Effector memory CD4-positive, alpha-beta T cell (primary cell): ENCODE results near the gene SH3PXD2B.
"Not testable (repeated sequence)": the region's sequence is repeated elsewhere in the genome, so short reads cannot be mapped to it uniquely, and the experiment has no call there.

Source experiments
- DNase-seq, 3 donors: peaks; one replicate each; pipeline ENCODE4 v3.0.0-alpha.2; 2020
- H3K27ac ChIP-seq: 2 replicates; pipeline ENCODE4 v1.7.0; 2013; ENCODE audit warnings: mild to moderate bottlenecking, low read length, moderate library complexity; ENCODE audit not compliant: insufficient read depth, poor library complexity, severe bottlenecking
- H3K27me3 ChIP-seq: replicated peaks from 2 replicates; pipeline ENCODE4 v1.7.0; 2013; ENCODE audit warnings: mild to moderate bottlenecking, low read length; ENCODE audit not compliant: insufficient read depth, control insufficient read depth, poor library complexity, severe bottlenecking
- H3K36me3 ChIP-seq: 2 replicates; pipeline ENCODE4 v1.7.0; 2013; ENCODE audit warnings: mild to moderate bottlenecking, low read length, moderate library complexity; ENCODE audit not compliant: control insufficient read depth, insufficient read depth
- H3K4me1 ChIP-seq: 2 replicates; pipeline ENCODE4 v1.7.0; 2013; ENCODE audit warnings: low read length, mild to moderate bottlenecking; ENCODE audit not compliant: control insufficient read depth, insufficient read depth, poor library complexity, severe bottlenecking
- H3K4me3 ChIP-seq: 2 replicates; pipeline ENCODE4 v1.7.0; 2013; ENCODE audit warnings: low read length, low read depth, mild to moderate bottlenecking; ENCODE audit not compliant: insufficient read depth, poor library complexity, severe bottlenecking
- H3K9me3 ChIP-seq: 2 replicates; pipeline ENCODE4 v1.7.0; 2013; ENCODE audit warnings: mild to moderate bottlenecking, low read length, moderate library complexity; ENCODE audit not compliant: control insufficient read depth

Gene SH3PXD2B

DNA sequence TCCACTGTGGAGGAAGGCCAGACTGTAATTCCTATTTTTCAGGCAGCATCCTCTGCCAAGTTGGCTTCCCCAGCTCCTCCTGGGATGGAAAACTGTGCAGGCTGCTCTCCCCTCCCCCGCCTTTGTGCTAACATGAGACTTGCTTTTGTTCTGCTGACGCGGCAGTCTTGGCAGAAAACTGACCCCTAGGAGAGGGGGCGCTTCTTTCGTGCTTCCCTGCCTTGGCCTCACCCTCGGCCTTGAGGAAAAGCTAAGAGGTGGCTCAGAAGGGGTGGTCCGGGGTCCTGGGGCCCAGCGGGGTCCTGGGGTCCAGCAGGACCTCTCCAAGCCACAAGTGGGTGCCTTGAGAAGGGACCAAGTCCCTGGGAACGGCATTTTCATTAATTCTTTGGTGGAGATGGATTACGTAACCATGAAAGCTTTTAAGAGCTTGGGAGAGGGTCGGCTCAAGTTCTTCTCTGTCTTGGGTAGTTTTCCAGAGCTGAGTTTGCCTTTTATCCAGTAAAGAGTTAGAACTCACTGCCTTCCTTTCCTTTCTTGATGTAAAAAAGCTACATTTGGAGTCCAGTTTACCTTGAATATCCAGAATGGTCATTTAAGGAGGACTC is 51.0 kb downstream of the SH3PXD2B start:
- no peak overlapping the region for H3K27ac ChIP-seq

DNA sequence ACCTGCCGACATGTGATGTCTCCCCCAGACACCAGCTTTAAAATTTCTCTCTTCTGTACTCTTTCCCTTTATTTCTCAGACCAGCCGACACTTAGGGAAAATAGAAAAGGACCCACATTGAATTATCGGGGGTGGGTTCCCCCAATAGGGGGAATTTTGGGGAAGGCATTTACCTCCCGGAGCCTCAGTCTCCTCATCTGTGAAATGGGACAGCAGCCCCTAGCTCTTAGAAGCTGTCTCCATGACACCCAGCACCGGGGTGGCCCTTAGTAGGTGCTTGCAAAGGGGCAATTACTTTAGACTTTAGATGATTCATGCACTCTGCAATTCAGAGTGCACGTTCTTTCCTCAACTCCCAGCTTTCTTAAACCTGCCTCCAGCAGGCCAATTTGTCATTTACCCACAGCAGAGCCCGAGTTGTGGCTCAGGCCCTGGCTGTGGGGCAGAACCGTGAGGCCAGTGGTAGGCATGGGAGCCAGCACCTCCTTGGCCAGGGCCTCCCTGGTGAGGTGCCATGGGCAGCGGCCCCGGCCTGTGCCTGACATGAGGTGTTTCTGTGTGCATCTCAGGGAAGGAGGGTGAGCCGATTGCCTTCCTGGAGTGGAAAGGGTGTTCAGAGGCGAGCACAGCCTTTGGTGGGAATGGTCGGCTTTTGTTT is 51.7 kb downstream of the SH3PXD2B start:
- Histone ChIP-seq H3K9me3 (no peaks in the 10 kb centered on the region), H3K4me1 (no peaks in the 10 kb centered on the region), H3K4me3 (no peak overlapping the region), H3K27me3 (no peaks in the 10 kb centered on the region), H3K27ac (no peak overlapping the region), H3K36me3 (no peaks in the 10 kb centered on the region)
- no peak for DNase-seq

More for the DNA sequence above, 51.0 kb downstream of the SH3PXD2B start:
- H3K4me1 ChIP-seq: no peaks in the 10 kb centered on the region
- DNase-seq: no peak
- no peaks in the 10 kb centered on the region for H3K9me3 ChIP-seq
- no peaks in the 10 kb centered on the region for H3K36me3 ChIP-seq
- no peaks in the 10 kb centered on the region for H3K27me3 ChIP-seq
- H3K4me3 ChIP-seq: no peak overlapping the region

DNA sequence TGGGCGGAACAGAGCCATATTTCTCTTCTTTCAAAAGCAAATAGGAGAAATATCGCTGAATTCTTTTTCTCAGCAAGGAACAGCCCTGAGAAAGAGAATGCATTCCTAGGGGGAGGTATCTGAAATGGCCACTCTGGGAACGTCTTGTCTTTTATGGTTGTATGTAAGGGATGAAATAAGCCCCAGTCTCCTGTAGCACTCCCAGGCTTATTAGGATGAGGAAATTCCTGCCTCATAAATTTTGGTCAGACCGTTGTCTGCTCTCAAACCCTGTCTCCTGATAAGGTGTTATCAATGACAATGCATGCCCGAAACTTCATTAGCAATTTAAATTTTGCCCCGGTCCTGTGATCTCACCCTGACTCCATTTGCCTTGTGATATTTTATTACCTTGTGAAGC is 52.3 kb downstream of the SH3PXD2B start:
- H3K4me3 ChIP-seq, H3K27ac ChIP-seq, H3K27me3 ChIP-seq, H3K4me1 ChIP-seq, DNase-seq, H3K9me3 ChIP-seq, H3K36me3 ChIP-seq: not testable (repeated sequence)

DNA sequence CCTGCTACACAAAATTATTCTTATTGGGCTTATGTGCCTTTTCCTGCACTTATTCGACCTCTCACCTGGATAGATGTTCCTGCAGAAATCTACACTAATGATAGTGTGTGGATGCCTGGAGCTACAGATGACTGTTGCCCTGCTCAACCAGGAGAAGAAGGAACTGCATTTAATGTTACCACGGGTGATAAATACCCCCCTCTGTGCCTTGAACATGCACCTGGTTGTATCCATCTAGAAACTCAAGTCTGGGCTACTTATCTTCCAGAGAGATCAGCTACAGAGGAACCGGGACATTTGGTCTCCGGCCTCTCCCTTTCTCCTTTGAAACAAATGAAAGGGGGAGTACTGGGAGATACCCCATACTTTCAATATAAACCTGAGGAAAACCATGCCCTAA is 54.5 kb downstream of the SH3PXD2B start:
- Histone ChIP-seq H3K27ac (no peak overlapping the region), H3K4me3 (no peak overlapping the region), H3K9me3 (no peaks in the 10 kb centered on the region), H3K27me3 (no peaks in the 10 kb centered on the region), H3K4me1 (no peaks in the 10 kb centered on the region), H3K36me3 (no peaks in the 10 kb centered on the region)
- no peak for DNase-seq

DNA sequence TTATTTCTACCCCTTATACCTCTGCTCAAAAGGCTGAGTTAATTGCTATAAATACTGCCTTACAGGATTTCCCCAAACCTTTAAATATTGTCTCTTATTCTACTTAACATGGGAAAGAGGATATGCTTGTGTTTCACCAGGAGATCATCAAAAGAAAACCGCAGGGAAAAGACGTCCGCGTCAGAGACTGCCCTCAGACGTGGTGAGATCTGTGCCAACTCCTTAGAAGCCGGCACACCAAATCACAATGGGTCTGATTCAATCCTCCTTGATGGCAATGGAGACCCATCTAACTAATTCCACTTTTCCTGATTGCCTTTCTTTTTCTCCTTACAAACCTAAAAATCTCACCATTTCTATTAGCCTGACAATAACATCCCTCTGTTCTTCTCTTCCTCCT is 55.0 kb downstream of the SH3PXD2B start:
- no peaks in the 10 kb centered on the region for H3K4me1 ChIP-seq
- no peak overlapping the region for H3K27ac ChIP-seq
- no peak overlapping the region for H3K4me3 ChIP-seq
- H3K36me3 ChIP-seq: no peaks in the 10 kb centered on the region
- no peak for DNase-seq
- no peaks in the 10 kb centered on the region for H3K9me3 ChIP-seq
- no peaks in the 10 kb centered on the region for H3K27me3 ChIP-seq

DNA sequence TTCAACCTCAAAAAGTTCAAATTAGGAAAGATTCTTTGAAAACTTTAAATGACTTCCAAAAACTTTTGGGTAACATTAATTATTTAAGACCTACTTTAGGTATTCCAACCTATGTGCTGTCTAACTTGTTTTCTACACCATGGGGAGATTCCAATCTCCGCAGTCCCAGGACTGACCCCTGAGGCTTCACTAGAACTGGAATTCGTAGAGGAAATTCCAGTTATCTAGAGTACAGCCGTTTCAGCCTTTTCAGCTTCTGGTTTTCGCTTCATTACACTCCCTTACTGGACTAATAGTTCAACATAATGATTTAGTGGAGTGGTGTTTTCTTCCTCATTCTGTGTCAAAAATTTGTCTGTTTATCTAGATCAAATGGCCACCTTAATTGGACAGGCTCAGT is 55.7 kb downstream of the SH3PXD2B start:
- DNase-seq, H3K27me3 ChIP-seq, H3K4me1 ChIP-seq, H3K4me3 ChIP-seq, H3K36me3 ChIP-seq, H3K9me3 ChIP-seq, H3K27ac ChIP-seq: not testable (repeated sequence)

DNA sequence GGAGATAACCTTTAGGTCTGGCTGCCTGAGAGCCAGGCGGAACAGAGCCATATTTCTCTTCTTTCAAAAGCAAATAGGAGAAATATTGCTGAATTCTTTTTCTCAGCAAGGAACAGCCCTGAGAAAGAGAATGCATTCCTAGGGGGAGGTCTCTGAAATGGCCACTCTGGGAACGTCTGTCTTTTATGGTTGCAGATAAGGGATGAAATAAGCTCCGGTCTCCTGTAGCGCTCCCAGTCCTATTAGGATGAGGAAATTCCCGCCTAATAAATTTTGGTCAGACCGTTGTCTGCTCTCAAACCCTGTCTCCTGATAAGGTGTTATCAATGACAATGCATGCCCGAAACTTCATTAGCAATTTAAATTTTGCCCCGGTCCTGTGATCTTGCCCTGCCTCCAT is 57.3 kb downstream of the SH3PXD2B start:
- H3K4me1 ChIP-seq: not testable (repeated sequence)

DNA sequence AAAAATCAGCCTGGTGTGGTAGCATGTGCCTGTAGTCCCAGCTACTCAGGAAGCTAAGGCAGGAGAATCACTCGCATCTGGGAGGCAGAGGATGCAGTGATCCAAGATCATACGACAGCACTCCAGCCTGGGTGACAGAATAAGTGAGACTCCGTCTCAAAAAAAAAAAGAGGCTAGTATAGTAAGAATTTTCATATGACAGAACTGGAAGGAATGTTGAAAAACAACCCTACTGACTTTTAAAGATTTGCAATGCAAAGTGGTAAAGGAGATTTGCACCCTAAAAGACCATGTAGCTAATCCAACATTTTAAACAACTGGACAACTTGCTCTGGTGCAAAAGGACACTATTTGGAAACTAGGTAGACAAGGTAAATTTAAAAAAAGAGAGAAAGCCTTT is 58.1 kb downstream of the SH3PXD2B start:
- Histone ChIP-seq H3K4me1 (no peaks in the 10 kb centered on the region), H3K36me3 (no peaks in the 10 kb centered on the region), H3K4me3 (no peak overlapping the region), H3K27ac (no peak overlapping the region), H3K9me3 (no peaks in the 10 kb centered on the region), H3K27me3 (no peaks in the 10 kb centered on the region)
- DNase-seq: no peak

More for the DNA sequence above, 57.3 kb downstream of the SH3PXD2B start:
- DNase-seq, H3K27ac ChIP-seq, H3K36me3 ChIP-seq, H3K27me3 ChIP-seq, H3K4me3 ChIP-seq, H3K9me3 ChIP-seq: not testable (repeated sequence)

DNA sequence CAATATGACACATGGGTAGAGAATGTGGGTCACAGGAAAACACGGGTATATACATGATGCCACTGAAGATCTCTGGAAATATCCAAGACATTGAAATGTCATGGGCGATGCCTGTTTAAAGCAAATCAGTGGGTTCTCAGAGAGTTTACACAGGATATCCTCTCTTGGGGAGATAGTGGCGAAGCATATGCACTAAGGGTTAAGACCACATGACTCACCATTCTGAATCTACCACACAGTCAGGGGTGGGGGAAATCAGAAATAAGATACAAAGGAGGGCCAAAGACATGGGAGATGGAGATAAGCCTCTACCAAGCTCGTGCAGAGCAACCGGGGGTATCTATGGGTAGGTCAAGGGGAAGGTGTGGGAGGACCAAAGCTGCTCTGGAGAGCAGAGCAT is 58.8 kb downstream of the SH3PXD2B start:
- no peak overlapping the region for H3K27ac ChIP-seq
- H3K4me1 ChIP-seq: no peaks in the 10 kb centered on the region
- DNase-seq: no peak

DNA sequence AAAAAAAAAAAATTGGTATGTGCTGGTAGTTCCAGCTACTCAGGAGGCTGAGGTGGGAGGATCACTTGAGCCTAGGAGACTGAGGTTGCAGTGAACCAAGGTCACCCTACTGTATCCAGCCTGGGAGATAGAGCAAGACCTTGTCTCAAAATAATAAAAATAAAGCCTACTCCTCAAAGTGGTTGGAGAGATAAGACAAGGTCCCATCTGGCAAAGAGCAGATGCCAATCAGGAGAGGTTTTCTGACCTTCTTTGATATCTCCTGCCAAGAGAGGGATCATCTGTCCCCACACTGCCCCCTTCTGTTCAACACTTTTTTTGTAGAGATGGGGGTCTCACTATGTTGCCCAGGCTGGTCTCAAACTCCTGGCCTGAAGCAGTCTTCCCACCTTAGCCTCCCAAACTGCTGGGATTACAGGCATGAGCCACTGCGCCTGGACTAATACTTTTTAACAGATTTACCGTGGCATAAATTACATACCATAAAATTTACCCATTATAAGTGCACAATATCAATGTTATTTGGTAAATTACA is 64.7 kb downstream of the SH3PXD2B start:
- no peaks in the 10 kb centered on the region for H3K27me3 ChIP-seq
- H3K27ac ChIP-seq: no peak overlapping the region
- H3K36me3 ChIP-seq: no peaks in the 10 kb centered on the region
- H3K4me1 ChIP-seq: no peaks in the 10 kb centered on the region
- no peak overlapping the region for H3K4me3 ChIP-seq
- H3K9me3 ChIP-seq: no peaks in the 10 kb centered on the region
- DNase-seq: no peak

More for the DNA sequence above, 58.8 kb downstream of the SH3PXD2B start:
- Histone ChIP-seq H3K36me3 (no peaks in the 10 kb centered on the region), H3K4me3 (no peak overlapping the region), H3K9me3 (no peaks in the 10 kb centered on the region), H3K27me3 (no peaks in the 10 kb centered on the region)
